GM06990 (cell line): Measurements from ENCODE around the gene PRAC2.

ENCODE experiments used
- DNase-seq: peaks from one replicate; pipeline ENCODE4 v3.0.0-alpha.2; 2011; ENCODE audit not compliant: insufficient read length; ENCODE audit errors: extremely low read depth
- H3K27me3 ChIP-seq: replicated peaks from 2 replicates; pipeline ENCODE4 v1.6.0; 2011; ENCODE audit warnings: low read length; ENCODE audit not compliant: control insufficient read depth, insufficient read depth
- H3K36me3 ChIP-seq: 2 replicates; pipeline ENCODE4 v1.5.1; 2011; ENCODE audit warnings: low read length; ENCODE audit not compliant: control insufficient read depth, insufficient read depth
- H3K4me3 ChIP-seq: replicated peaks from 2 replicates; pipeline ENCODE4 v1.5.1; 2011; ENCODE audit warnings: low read depth, mild to moderate bottlenecking, control low read depth, low read length
- CTCF ChIP-seq: IDR thresholded peaks from 2 replicates; pipeline ENCODE4 v1.5.1; 2011; ENCODE audit warnings: low read length, control low read depth, mild to moderate bottlenecking, inconsistent platforms; ENCODE audit not compliant: insufficient read depth, poor library complexity, severe bottlenecking

Gene PRAC2

GRCh38 chr17:48740537-48740936, 17.6 kb downstream of the PRAC2 start:
- DNase-seq: no peak
- no peak for TF ChIP-seq CTCF
- Histone ChIP-seq H3K36me3 (no peaks in the 10 kb centered on the region), H3K27me3 (peaks cover 8% of the 10 kb centered on the region), H3K4me3 (no peak overlapping the region)

GRCh38 chr17:48745381-48746275, 22.6 kb downstream of the PRAC2 start:
- no peak for DNase-seq
- Histone ChIP-seq H3K4me3 (no peak overlapping the region), H3K27me3 (peaks cover 1% of the 10 kb centered on the region), H3K36me3 (no peaks in the 10 kb centered on the region)
- TF ChIP-seq CTCF: no peak

GRCh38 chr17:48746916-48747444, 24.0 kb downstream of the PRAC2 start:
- Histone ChIP-seq H3K27me3 (peaks cover 1% of the 10 kb centered on the region; the same call in 1 of the 2 replicates), H3K4me3 (no peak overlapping the region), H3K36me3 (no peaks in the 10 kb centered on the region)
- no peak for DNase-seq
- no peak for TF ChIP-seq CTCF

DNA sequence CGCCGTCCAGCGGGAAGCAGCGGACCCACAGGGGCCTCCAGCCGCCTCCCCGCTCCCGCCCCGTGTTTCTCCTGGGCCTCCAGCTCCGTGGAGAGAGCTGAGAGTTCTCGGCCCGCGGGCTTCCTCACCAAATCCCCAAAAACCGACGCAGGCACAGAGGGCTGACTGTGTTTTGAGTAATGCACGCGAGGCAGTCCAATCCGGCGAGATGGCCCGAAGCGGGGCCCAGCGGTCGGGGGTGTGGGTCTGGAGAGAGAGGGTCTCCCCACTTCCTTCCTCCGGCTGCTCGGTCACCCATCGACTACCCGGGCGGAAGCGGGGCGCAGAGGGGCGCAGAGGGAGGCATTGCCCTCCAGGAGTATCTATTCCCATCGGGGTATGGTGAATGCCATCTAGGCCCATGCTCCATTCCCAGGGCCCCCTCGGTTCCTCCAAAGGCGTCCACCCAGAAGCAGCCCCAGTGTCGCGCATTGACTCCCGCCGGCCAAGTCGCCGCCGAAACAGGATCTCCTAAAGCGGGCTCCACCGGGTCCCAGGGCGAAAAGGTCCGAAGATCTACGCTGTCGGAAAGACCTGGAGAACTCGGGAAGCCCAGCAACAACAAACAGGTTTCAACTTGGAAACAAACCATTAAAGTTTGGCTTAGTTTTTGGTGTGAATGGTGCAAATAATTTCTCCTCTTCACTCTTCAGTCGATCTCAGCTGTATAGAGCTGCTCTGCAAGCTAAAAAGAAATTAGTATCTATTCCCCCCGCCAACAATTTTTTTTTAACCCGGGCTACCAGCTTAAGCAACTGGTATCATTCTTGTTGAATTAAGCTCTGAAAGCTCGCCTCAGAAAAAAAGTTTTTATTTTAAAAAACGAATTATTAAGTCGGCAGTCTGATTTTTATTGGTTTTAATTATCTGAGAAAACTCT, 24.7 kb downstream of the PRAC2 start:
- H3K27me3 ChIP-seq: peaks cover 1% of the 10 kb centered on the region
- H3K36me3 ChIP-seq: no peaks in the 10 kb centered on the region
- H3K4me3 ChIP-seq: no peak overlapping the region
- no peak for DNase-seq
- no peak for TF ChIP-seq CTCF

GRCh38 chr17:48748718-48749566, 26.0 kb downstream of the PRAC2 start:
- Histone ChIP-seq H3K4me3 (no peak overlapping the region), H3K27me3 (peaks cover 3% of the 10 kb centered on the region), H3K36me3 (no peaks in the 10 kb centered on the region)
- TF ChIP-seq CTCF: no peak
- no peak for DNase-seq
